ENCODE results near the gene ST6GALNAC1.
"Not testable (repeated sequence)": the region's sequence is repeated elsewhere in the genome, so short reads cannot be mapped to it uniquely, and the experiment has no call there.

- TF ChIP-seq, protein P1, sequence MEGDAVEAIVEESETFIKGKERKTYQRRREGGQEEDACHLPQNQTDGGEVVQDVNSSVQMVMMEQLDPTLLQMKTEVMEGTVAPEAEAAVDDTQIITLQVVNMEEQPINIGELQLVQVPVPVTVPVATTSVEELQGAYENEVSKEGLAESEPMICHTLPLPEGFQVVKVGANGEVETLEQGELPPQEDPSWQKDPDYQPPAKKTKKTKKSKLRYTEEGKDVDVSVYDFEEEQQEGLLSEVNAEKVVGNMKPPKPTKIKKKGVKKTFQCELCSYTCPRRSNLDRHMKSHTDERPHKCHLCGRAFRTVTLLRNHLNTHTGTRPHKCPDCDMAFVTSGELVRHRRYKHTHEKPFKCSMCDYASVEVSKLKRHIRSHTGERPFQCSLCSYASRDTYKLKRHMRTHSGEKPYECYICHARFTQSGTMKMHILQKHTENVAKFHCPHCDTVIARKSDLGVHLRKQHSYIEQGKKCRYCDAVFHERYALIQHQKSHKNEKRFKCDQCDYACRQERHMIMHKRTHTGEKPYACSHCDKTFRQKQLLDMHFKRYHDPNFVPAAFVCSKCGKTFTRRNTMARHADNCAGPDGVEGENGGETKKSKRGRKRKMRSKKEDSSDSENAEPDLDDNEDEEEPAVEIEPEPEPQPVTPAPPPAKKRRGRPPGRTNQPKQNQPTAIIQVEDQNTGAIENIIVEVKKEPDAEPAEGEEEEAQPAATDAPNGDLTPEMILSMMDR (IDR thresholded peaks at IDR 0.05) = not testable (repeated sequence)
- not testable (repeated sequence) for TF ChIP-seq POLR2AphosphoS5 (IDR thresholded peaks at IDR 0.05; ENCODE audit: insufficient read depth in 1 of 2, low read depth in 1 of 2); POLR2A (IDR thresholded peaks at IDR 0.05)
Measured at GRCh38 chr17:76636486-76637206, 6.9 kb downstream of the ST6GALNAC1 start.

All from vagina (tissue), 2 donors.